VCaP (cell line): Measurements from ENCODE around the gene MEF2D.

Source experiments
- H3K27ac ChIP-seq: fragments of 450-650 bp; 2 replicates; pipeline ENCODE4 v1.5.1; 2017
- TF ChIP-seq, protein P1 (sequence below): fragments of 450-650 bp; conservative IDR thresholded peaks from 2 replicates; pipeline ENCODE4 v1.5.1; 2017; ENCODE audit warnings: mild to moderate bottlenecking, moderate library complexity

The MEF2D gene

DNA sequence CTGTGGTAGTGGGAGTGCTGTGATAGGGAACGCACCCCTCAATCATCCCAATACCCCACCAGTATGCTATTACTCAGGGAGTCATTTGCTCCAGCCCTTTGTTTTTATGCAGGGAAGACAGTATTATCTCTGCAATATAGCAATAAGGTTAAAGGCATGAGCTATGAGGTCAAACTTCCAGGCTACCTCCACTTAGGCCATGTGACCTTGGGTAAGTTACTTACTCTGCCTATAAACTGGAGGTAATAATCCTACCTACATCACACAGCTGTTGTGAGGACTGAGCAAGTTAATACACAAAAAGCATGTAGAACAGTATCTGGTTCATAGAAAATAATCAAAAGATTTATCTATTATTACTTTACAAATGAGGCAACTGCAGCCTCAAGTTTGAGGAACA lies 30.1 kb downstream of the MEF2D start:
- TF ChIP-seq, protein P1, sequence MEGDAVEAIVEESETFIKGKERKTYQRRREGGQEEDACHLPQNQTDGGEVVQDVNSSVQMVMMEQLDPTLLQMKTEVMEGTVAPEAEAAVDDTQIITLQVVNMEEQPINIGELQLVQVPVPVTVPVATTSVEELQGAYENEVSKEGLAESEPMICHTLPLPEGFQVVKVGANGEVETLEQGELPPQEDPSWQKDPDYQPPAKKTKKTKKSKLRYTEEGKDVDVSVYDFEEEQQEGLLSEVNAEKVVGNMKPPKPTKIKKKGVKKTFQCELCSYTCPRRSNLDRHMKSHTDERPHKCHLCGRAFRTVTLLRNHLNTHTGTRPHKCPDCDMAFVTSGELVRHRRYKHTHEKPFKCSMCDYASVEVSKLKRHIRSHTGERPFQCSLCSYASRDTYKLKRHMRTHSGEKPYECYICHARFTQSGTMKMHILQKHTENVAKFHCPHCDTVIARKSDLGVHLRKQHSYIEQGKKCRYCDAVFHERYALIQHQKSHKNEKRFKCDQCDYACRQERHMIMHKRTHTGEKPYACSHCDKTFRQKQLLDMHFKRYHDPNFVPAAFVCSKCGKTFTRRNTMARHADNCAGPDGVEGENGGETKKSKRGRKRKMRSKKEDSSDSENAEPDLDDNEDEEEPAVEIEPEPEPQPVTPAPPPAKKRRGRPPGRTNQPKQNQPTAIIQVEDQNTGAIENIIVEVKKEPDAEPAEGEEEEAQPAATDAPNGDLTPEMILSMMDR, result no peak
- peak overlapping the region; percentile 98 for H3K27ac ChIP-seq

- TF ChIP-seq, protein P1, result no peak
- peak overlapping the region; percentile 98; the same call in 1 of the 2 replicates for H3K27ac ChIP-seq
Measured at GRCh38 chr1:156468693-156469345, 31.8 kb downstream of the MEF2D start.

- peak overlapping the region; percentile 98; the same call in 1 of the 2 replicates for H3K27ac ChIP-seq
- TF ChIP-seq, protein P1, result no peak
Measured at GRCh38 chr1:156467906-156468305, 32.7 kb downstream of the MEF2D start.

DNA sequence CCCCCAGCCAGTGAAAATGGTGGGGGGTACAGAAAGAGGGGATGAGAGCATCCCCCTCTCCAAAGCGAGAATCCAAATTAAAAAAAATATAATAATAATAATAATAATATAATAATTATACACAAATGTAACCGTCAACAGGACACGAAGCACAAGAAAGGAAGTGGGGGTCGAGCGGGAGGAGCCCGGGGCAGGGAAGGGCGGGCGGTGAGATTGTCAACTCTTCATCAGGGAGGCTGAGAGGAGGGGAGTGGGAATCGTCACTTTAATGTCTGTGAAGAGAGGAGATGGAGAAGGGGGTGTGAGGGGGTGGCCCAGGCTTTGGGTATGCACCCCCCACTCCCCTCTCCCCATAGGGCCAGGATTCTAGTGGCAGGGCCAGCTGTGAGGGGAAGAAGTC lies 33.2 kb downstream of the MEF2D start:
- H3K27ac ChIP-seq, result no peak overlapping the region
- TF ChIP-seq, protein P1, result no peak

DNA sequence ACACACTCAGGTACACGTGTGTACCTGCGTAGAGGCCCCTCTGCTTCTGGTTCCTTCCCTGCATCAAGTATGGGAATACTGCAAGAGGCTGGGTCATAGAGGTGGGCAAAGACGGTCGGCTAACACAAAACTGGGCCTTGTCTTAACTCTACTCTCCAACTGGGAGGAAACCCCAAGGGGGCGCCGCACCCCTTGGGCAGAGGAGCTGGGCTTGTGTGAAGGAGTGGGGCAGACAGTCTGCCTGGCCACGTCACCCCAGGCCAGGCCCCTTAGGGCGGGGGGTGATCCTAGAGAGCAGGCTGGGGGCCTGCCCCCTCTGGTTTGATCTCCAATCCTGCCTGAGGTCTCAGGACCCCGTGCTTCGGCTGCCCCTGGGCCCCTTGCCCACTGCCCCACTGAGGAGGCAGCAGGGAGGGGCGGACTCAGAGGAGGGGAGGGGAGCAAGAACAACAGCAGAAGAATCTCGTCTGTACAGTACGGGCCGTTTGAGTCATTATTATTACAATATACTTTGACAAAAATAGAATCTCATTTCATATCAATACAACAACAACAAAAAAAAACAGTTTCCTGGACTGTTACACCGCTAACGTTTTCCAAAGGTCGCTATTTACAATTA lies 34.7 kb downstream of the MEF2D start:
- TF ChIP-seq, protein P1, result no peak
- no peak overlapping the region for H3K27ac ChIP-seq

DNA sequence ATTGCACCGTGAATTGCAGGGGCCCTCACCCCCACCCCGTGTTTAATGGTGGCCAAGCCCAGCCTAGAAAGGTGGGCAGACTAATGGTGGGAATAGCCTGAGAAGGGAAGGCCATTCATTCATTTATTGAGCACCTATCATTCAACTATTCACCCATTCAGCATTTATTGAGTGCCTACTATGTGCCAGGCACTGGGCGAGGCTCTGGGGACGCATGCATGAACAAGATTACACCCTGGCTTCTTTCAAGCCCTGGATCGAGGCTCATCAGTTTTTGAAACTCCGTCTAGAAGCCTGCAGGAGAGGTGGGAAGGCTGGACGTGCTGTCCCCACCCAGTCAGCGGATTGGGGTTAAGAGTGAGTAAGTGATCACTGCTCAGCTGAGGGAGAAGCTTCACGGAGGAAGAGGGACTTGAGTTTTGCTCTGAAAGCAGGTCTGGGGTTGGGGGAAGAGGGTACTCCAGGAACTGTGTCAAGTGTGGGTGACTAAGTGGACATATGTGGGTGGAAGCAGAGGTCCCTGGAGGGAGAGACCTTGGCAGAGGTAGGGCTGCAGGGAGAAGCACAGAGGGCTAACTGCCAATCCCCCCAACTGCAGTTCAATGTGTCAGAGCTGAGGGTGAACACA lies 35.6 kb downstream of the MEF2D start:
- H3K27ac ChIP-seq, result no peak overlapping the region
- TF ChIP-seq, protein P1, result no peak

DNA sequence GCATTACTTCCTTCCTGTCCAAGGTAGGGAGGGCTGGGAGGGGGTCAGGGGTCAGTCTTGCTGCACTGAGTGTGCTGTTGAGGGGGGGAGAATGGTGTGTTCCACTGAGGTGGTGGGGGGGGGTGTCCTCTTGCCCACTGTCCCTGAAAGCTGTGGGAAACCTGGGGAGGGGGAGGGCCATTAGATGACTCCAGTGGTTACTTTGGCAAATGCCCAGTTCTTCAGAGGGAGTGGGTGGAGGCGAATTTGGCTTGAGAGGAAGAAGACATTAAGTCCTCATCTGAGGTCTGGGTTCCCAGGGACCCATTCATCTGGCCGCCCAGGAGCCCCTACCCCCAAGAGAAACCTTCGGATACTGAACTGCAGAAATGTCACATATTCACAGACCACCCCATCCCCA lies 36.2 kb downstream of the MEF2D start:
- H3K27ac ChIP-seq, result no peak overlapping the region
- TF ChIP-seq, protein P1, result no peak
